Tongue (tissue), 2 donors: ENCODE measurements around the gene RERE. TPM values are rescaled to one million over a fixed set of nuclear protein-coding genes. Genes with fewer than 3 reads are reported as not detected.
A peak's percentile ranks its signal among the peaks of the same experiment; 100 is the strongest.

Experiments used
- DNase-seq: peaks from one replicate; pipeline ENCODE4 v3.0.0-alpha.2; 2015
- total RNA-seq: library from RNA; depleted of rRNA; stranded (reverse); fragments of >200 nt; gene quantifications from one replicate; pipeline ENCODE4 v1.2.3, GENCODE V29; 2014

RERE gene
- total RNA-seq, 1 donor from 2014 or later, result 76.5 TPM

GRCh38 chr1:8359617-8360481 lies 457.6 kb downstream of the RERE start:
- no peak for DNase-seq

GRCh38 chr1:8358897-8359616 lies 458.4 kb downstream of the RERE start:
- DNase-seq, result no peak

GRCh38 chr1:8358241-8358896 lies 459.1 kb downstream of the RERE start:
- no peak for DNase-seq

- no peak for DNase-seq
These were observed 459.9 kb downstream of the RERE start for GRCh38 chr1:8357329-8358101.

GRCh38 chr1:8356256-8357209 lies 460.9 kb downstream of the RERE start:
- DNase-seq, result no peak

GRCh38 chr1:8355439-8356255 lies 461.8 kb downstream of the RERE start:
- DNase-seq, result no peak

GRCh38 chr1:8354038-8354437 lies 463.4 kb downstream of the RERE start:
- no peak for DNase-seq

- DNase-seq, result no peak
These were observed 464.3 kb downstream of the RERE start for GRCh38 chr1:8352886-8353785.

- DNase-seq, result no peak
These were observed 465.0 kb downstream of the RERE start for GRCh38 chr1:8352471-8352845.

GRCh38 chr1:8351693-8352470 lies 465.6 kb downstream of the RERE start:
- DNase-seq, result peak; percentile 58

- no peak for DNase-seq
These were observed 466.3 kb downstream of the RERE start for GRCh38 chr1:8350914-8351684.

GRCh38 chr1:8349961-8350360 lies 467.5 kb downstream of the RERE start:
- no peak for DNase-seq

GRCh38 chr1:8349473-8349865 lies 468.0 kb downstream of the RERE start:
- no peak for DNase-seq

GRCh38 chr1:8348777-8349472 lies 468.5 kb downstream of the RERE start:
- DNase-seq, result peak; percentile 75

GRCh38 chr1:8348047-8348776 lies 469.2 kb downstream of the RERE start:
- DNase-seq, result no peak

GRCh38 chr1:8347635-8348034 lies 469.8 kb downstream of the RERE start:
- no peak for DNase-seq
